Immature natural killer cell (primary cell): Measurements from ENCODE around the gene MYO7A. TPM values are rescaled to one million over a fixed set of nuclear protein-coding genes. Genes with fewer than 3 reads are reported as not detected.

Experiments
- DNase-seq, 3 donors: peaks; one replicate each; pipeline ENCODE4 v3.0.0; 2022; ENCODE audit warnings: mixed read lengths in 1 of 3
- H3K27ac Mint-ChIP-seq, 6 donors: one replicate each; pipeline ENCODE4 v1.8.0; 2020; ENCODE audit warnings: mixed read lengths in 6 of 6, mild to moderate bottlenecking in 5 of 6, inconsistent platforms in 4 of 6, moderate library complexity in 3 of 6
- H3K27me3 Mint-ChIP-seq, 3 donors: one replicate each; pipeline ENCODE4 v1.8.0; 2020 to 2021; ENCODE audit warnings: low read depth in 3 of 3, mild to moderate bottlenecking in 3 of 3, mixed read lengths in 3 of 3, moderate library complexity in 3 of 3, inconsistent platforms in 1 of 3
- H3K36me3 Mint-ChIP-seq, 3 donors: one replicate each; pipeline ENCODE4 v1.8.0; 2020; ENCODE audit warnings: mixed read lengths in 3 of 3, inconsistent platforms in 2 of 3, mild to moderate bottlenecking in 2 of 3
- H3K4me1 Mint-ChIP-seq, 2 donors: one replicate each; pipeline ENCODE4 v1.8.0; 2020; ENCODE audit warnings: inconsistent platforms in 2 of 2, mild to moderate bottlenecking in 2 of 2, mixed read lengths in 2 of 2, moderate library complexity in 1 of 2
- H3K4me3 Mint-ChIP-seq, 5 donors: one replicate each; pipeline ENCODE4 v1.8.0; 2020; ENCODE audit warnings: mild to moderate bottlenecking in 5 of 5, mixed read lengths in 5 of 5, inconsistent platforms in 3 of 5, moderate library complexity in 3 of 5
- H3K9me3 Mint-ChIP-seq, 6 donors: one replicate each; pipeline ENCODE4 v1.8.0; 2020; ENCODE audit warnings: mild to moderate bottlenecking in 6 of 6, mixed read lengths in 6 of 6, inconsistent platforms in 4 of 6, moderate library complexity in 3 of 6
- polyA plus RNA-seq, 3 donors: library from polyadenylated mRNA; unstranded; fragments of 300-500 nt; fragmentation: Illumina TruSeq; gene quantifications; one replicate each; pipeline ENCODE4 v1.2.3, GENCODE V29; 2021

Gene MYO7A
- polyA plus RNA-seq, 3 donors from 2014 or later = 0.21 to 0.45 TPM; not detected in 1

- H3K4me3 Mint-ChIP-seq = no peak overlapping the region
- H3K36me3 Mint-ChIP-seq = no peaks in the 10 kb centered on the region
- peaks cover 0 to 5% (median 0%) of the 10 kb centered on the region in 3 donors for H3K27me3 Mint-ChIP-seq
- no peaks in the 10 kb centered on the region for H3K4me1 Mint-ChIP-seq
- DNase-seq = no peak
- no peak overlapping the region for H3K27ac Mint-ChIP-seq
- peaks cover 0 to 8% (median 2%) of the 10 kb centered on the region in 6 donors for H3K9me3 Mint-ChIP-seq
These were observed 121.4 kb downstream of the MYO7A start for GRCh38 chr11:77249427-77249826.

GRCh38 chr11:77250881-77251640 is 123.0 kb downstream of the MYO7A start:
- Mint-ChIP-seq H3K4me1 (no peaks in the 10 kb centered on the region), H3K4me3 (no peak overlapping the region), H3K36me3 (no peaks in the 10 kb centered on the region), H3K27ac (no peak overlapping the region), H3K9me3 (peaks cover 0 to 8% (median 3%) of the 10 kb centered on the region in 6 donors), H3K27me3 (peaks cover 0 to 5% (median 4%) of the 10 kb centered on the region in 3 donors)
- no peak for DNase-seq

GRCh38 chr11:77252555-77253270 is 124.7 kb downstream of the MYO7A start:
- no peak overlapping the region for H3K27ac Mint-ChIP-seq
- H3K36me3 Mint-ChIP-seq = no peaks in the 10 kb centered on the region
- no peak overlapping the region for H3K4me3 Mint-ChIP-seq
- DNase-seq = no peak
- peaks cover 0 to 4% (median 3%) of the 10 kb centered on the region in 3 donors for H3K27me3 Mint-ChIP-seq
- no peaks in the 10 kb centered on the region for H3K4me1 Mint-ChIP-seq
- peaks cover 0 to 8% (median 3%) of the 10 kb centered on the region in 6 donors for H3K9me3 Mint-ChIP-seq

- Mint-ChIP-seq H3K27me3 (peaks cover 0 to 4% (median 3%) of the 10 kb centered on the region in 3 donors), H3K27ac (no peak overlapping the region), H3K4me1 (no peaks in the 10 kb centered on the region), H3K4me3 (no peak overlapping the region), H3K36me3 (no peaks in the 10 kb centered on the region), H3K9me3 (peaks cover 0 to 8% (median 3%) of the 10 kb centered on the region in 6 donors)
- no peak for DNase-seq
These were observed 125.6 kb downstream of the MYO7A start for GRCh38 chr11:77253690-77254089.

GRCh38 chr11:77259641-77260040 is 131.6 kb downstream of the MYO7A start:
- DNase-seq = no peak
- Mint-ChIP-seq H3K9me3 (peaks cover 4 to 18% (median 13%) of the 10 kb centered on the region in 6 donors), H3K4me1 (no peaks in the 10 kb centered on the region)

GRCh38 chr11:77262803-77263202 is 134.8 kb downstream of the MYO7A start:
- Mint-ChIP-seq H3K27ac (no peak overlapping the region), H3K4me1 (no peaks in the 10 kb centered on the region), H3K4me3 (no peak overlapping the region), H3K27me3 (peaks cover 3 to 18% (median 5%) of the 10 kb centered on the region in 3 donors), H3K9me3 (peaks cover 3 to 18% (median 13%) of the 10 kb centered on the region in 6 donors), H3K36me3 (peaks cover 0 to 7% (median 0%) of the 10 kb centered on the region in 3 donors)
- no peak for DNase-seq

More at GRCh38 chr11:77259641-77260040, 131.6 kb downstream of the MYO7A start:
- Mint-ChIP-seq H3K27ac (no peak overlapping the region), H3K4me3 (no peak overlapping the region), H3K36me3 (peaks cover 0 to 7% (median 0%) of the 10 kb centered on the region in 3 donors), H3K27me3 (peaks cover 3 to 17% (median 4%) of the 10 kb centered on the region in 3 donors)

Other genes with a start within 250 kb of the MYO7A start
- gene B3GNT6, start 93.8 kb upstream of the MYO7A start, polyA plus RNA-seq = not detected
- 10 to 100 TPM in 1 of 3 donors, 1 to 10 TPM in 2; 1.6 to 18.8 (median 6.1) TPM for gene CAPN5, start 61.3 kb upstream of the MYO7A start, polyA plus RNA-seq
- gene OMP, start 25.4 kb upstream of the MYO7A start, polyA plus RNA-seq = not detected
- not detected for gene GDPD4, start 173.4 kb downstream of the MYO7A start, polyA plus RNA-seq